Heart left ventricle (tissue), 13 donors: ENCODE data around the gene ZNF275.

ENCODE experiments used
- CTCF ChIP-seq, 12 donors: fragments of 200-600 bp; sonication (generic) in 4 of 12; IDR thresholded peaks; one replicate each; pipeline versions ENCODE4 v1.5.0 to v1.8.0; 2018 to 2022; ENCODE audit warnings: antibody characterized with exemption in 12 of 12, mild to moderate bottlenecking in 5 of 12
- POLR2A ChIP-seq, 2 donors: fragments of 450-650 bp; IDR thresholded peaks; one replicate each; pipeline ENCODE4 v1.6.1; 2017; ENCODE audit warnings: antibody characterized with exemption in 2 of 2, mild to moderate bottlenecking in 2 of 2, moderate library complexity in 2 of 2
- donor health status: ischemic (EF 13 %, LVEDD 7.1; RV severe dilation, severe dysfunction).
- donor health status: DM: no; HTN: yes; CAD: no.
- donor health status: DM: no; HTN: no; CAD: no.
- donor health status: ischemic (EF 25% LVEDD 6.9; RV normal size, moderate dysfunction).
- donor health status: ischemic (EF 25% LVEDD 5.7; RV mildly dilated, moderate dysfunction).
- donor health status: ischemic (EF 35%, LVEDD 5.7; RV mildly dilated, moderate dysfunction).
- donor health status: nonischemic (EF 11% LVEDD 7.7; RV severe dilation, severe dysfunction).
- donor health status: DM: yes; HTN: yes; CAD: no.
- donor health status: PGD.
- donor health status: ischemic (EF 29% LVEDD 5.4; RV normal size, mild dysfunction).
- donor health status: nonischemic (EF 23%, LVEDD 6.1; RV moderate dilation, normal function).

- TF ChIP-seq POLR2A (IDR thresholded peaks at IDR 0.05), result no peak
- no peak for TF ChIP-seq CTCF (IDR thresholded peaks at IDR 0.05)
These were observed 4.9 kb downstream of the ZNF275 start for GRCh38 chrX:153338836-153339235.
